IMR-90 (cell line): ENCODE results near the gene LCA5. TPM values are rescaled to one million over a fixed set of nuclear protein-coding genes. Genes with fewer than 3 reads are reported as not detected.
"Not testable (repeated sequence)": the region's sequence is repeated elsewhere in the genome, so short reads cannot be mapped to it uniquely, and the experiment has no call there.

Experiments
- ATAC-seq: fragments of 200-7000 bp; cut with Tn5 transposase; 2 replicates; pipeline ENCODE4 v1.9.1; 2020; ENCODE audit warnings: low read depth, mild to moderate bottlenecking, moderate library complexity
- BruUV-seq: library from RNA; stranded (reverse); fragments of 400-500 nt; replicated peaks from 2 replicates; lab custom pipeline; 2021; lab: Mats Ljungman, UMichigan
- CTCF ChIA-PET: fragments of 300-600 bp; formaldehyde crosslinking; extraction: SDS; loops from one replicate; lab custom pipeline; 2021; ENCODE audit warnings: antibody characterized with exemption; lab: Yijun Ruan, JAX
- POLR2A ChIA-PET: fragments of 300-600 bp; sonication (Branson Sonifier 250); formaldehyde crosslinking; loops from one replicate; lab custom pipeline; 2022; ENCODE audit warnings: antibody characterized with exemption; ENCODE audit not compliant: unreplicated experiment; lab: Charles Lee
- DNase-seq: peaks from one replicate; pipeline ENCODE4 v3.0.0; 2013
- H2AFZ ChIP-seq: replicated peaks from 2 replicates; pipeline ENCODE3; 2013; ENCODE audit warnings: low read length, mild to moderate bottlenecking; ENCODE audit not compliant: poor library complexity
- H2AK5ac ChIP-seq: 2 replicates; pipeline ENCODE4 v1.6.1; 2013; ENCODE audit warnings: low read depth, low read length, inconsistent platforms
- H2AK9ac ChIP-seq: replicated peaks from 2 replicates; pipeline ENCODE3; 2013; ENCODE audit warnings: mild to moderate bottlenecking, low read depth, low read length, moderate library complexity; ENCODE audit not compliant: poor library complexity
- H2BK120ac ChIP-seq: 2 replicates; pipeline ENCODE4 v1.6.1; 2013; ENCODE audit warnings: low read depth, low read length, inconsistent platforms
- H2BK15ac ChIP-seq: 3 replicates; pipeline ENCODE4 v1.6.1; 2013; ENCODE audit warnings: low read depth, low read length, inconsistent platforms
- H2BK20ac ChIP-seq: 2 replicates; pipeline ENCODE4 v1.6.1; 2013; ENCODE audit warnings: low read depth, mild to moderate bottlenecking, inconsistent platforms, low read length, moderate library complexity
- H2BK5ac ChIP-seq: 2 replicates; pipeline ENCODE4 v1.6.1; 2013; ENCODE audit warnings: mild to moderate bottlenecking, low read depth, low read length, inconsistent platforms; ENCODE audit not compliant: poor library complexity, severe bottlenecking
- H3K14ac ChIP-seq: replicated peaks from 2 replicates; pipeline ENCODE4 v1.6.1; 2013; ENCODE audit warnings: low read depth, low read length, inconsistent platforms
- H3K18ac ChIP-seq: 2 replicates; pipeline ENCODE4 v1.6.1; 2013; ENCODE audit warnings: low read depth, low read length, control low read depth
- H3K23ac ChIP-seq: 2 replicates; pipeline ENCODE4 v1.6.1; 2013; ENCODE audit warnings: low read depth, low read length, inconsistent platforms
- H3K27ac ChIP-seq: 2 replicates; pipeline ENCODE4 v1.5.1; 2013; ENCODE audit warnings: mild to moderate bottlenecking, control low read depth, low read length; ENCODE audit not compliant: insufficient read depth
- H3K27me3 ChIP-seq: 2 replicates; pipeline ENCODE4 v1.6.1; 2013; ENCODE audit warnings: low read length; ENCODE audit not compliant: control insufficient read depth, insufficient read depth
- H3K36me3 ChIP-seq: 2 replicates; pipeline ENCODE4 v1.6.1; 2013; ENCODE audit warnings: low read length, mixed read lengths; ENCODE audit not compliant: control insufficient read depth, insufficient read depth
- H3K4ac ChIP-seq: 2 replicates; pipeline ENCODE4 v1.6.1; 2013; ENCODE audit warnings: low read depth, low read length, inconsistent platforms
- H3K4me1 ChIP-seq: 2 replicates; pipeline ENCODE4 v1.6.1; 2013; ENCODE audit warnings: low read length, mixed read lengths; ENCODE audit not compliant: control insufficient read depth, insufficient read depth
- H3K4me2 ChIP-seq: 2 replicates; pipeline ENCODE4 v1.6.1; 2013; ENCODE audit warnings: low read depth, mild to moderate bottlenecking, control low read depth, low read length, moderate library complexity
- H3K4me3 ChIP-seq: 2 replicates; pipeline ENCODE4 v1.5.1; 2013; ENCODE audit warnings: low read depth, mild to moderate bottlenecking, control low read depth, low read length, moderate library complexity; ENCODE audit not compliant: insufficient read depth
- H3K56ac ChIP-seq: 2 replicates; pipeline ENCODE4 v1.6.1; 2013; ENCODE audit warnings: low read length, inconsistent platforms; ENCODE audit not compliant: insufficient read depth; ENCODE audit errors: extremely low read depth
- H3K79me1 ChIP-seq, 2 experiments: 2 replicates each; pipeline ENCODE4 v1.6.1; 2013; ENCODE audit warnings: low read length in 2 of 2, inconsistent platforms in 1 of 2, low read depth in 1 of 2
- H3K9ac ChIP-seq: 2 replicates; pipeline ENCODE4 v1.6.1; 2013; ENCODE audit warnings: low read depth, low read length, control low read depth
- H3K9me1 ChIP-seq: 2 replicates; pipeline ENCODE4 v1.6.1; 2013; ENCODE audit warnings: low read length, inconsistent platforms; ENCODE audit not compliant: insufficient read depth
- H3K9me3 ChIP-seq: 2 replicates; pipeline ENCODE4 v1.6.1; 2013; ENCODE audit warnings: low read length; ENCODE audit not compliant: control insufficient read depth, insufficient read depth
- H4K20me1 ChIP-seq: 2 replicates; pipeline ENCODE4 v1.6.1; 2013; ENCODE audit warnings: low read length, inconsistent platforms; ENCODE audit not compliant: insufficient read depth
- H4K5ac ChIP-seq: 2 replicates; pipeline ENCODE4 v1.6.1; 2013; ENCODE audit warnings: mild to moderate bottlenecking, low read depth, low read length, control low read depth
- H4K8ac ChIP-seq, 2 experiments: 2 replicates each; pipeline ENCODE4 v1.6.1; 2013; ENCODE audit warnings: low read depth in 2 of 2, low read length in 2 of 2, control low read depth in 1 of 2, inconsistent platforms in 1 of 2
- H4K91ac ChIP-seq: 2 replicates; pipeline ENCODE4 v1.6.1; 2013; ENCODE audit warnings: low read depth, low read length, inconsistent platforms; ENCODE audit not compliant: insufficient read depth
- WGBS, 2 experiments: methylation state at CpG; one replicate each; pipeline versions ENCODE4 v1.1.5 to v1.1.7; 2013; ENCODE audit warnings: missing lambda C conversion rate in 2 of 2; ENCODE audit not compliant: insufficient read length in 1 of 2; ENCODE audit errors: extremely low coverage in 2 of 2; 5-methylcytosine and 5-hydroxymethylcytosine counted together
- dilution Hi-C: fragments of 300-500 bp; cut with HindIII; formaldehyde crosslinking; loops from one replicate; pipeline ENCODE4 v1.14.3; 2018; ENCODE audit warnings: low sequenced_read_pairs; ENCODE audit not compliant: unreplicated experiment
- in situ Hi-C: fragments of 300-500 bp; cut with MboI; formaldehyde crosslinking; loops from 3 replicates; pipeline ENCODE4 v1.14.3; 2019; ENCODE audit warnings: low sequenced_read_pairs, inconsistent platforms, mixed read lengths
- intact Hi-C: fragments of 100-400 bp; cut with micrococcal nuclease; formaldehyde crosslinking; loops from 2 replicates; pipeline ENCODE4 v1.10.0; 2022
- polyA plus RNA-seq, 3 experiments: library from polyadenylated mRNA; depleted of rRNA; stranded (reverse); fragments of >200 nt; gene quantifications; 2 replicates each; pipeline ENCODE4 v1.2.3, GENCODE V29; 2012; ENCODE audit warnings: low replicate concordance in 1 of 3
- total RNA-seq: library from RNA; depleted of rRNA; stranded (reverse); fragments of >200 nt; gene quantifications from 2 replicates; pipeline ENCODE4 v1.2.3, GENCODE V29; 2012

LCA5 gene
- total and polyA plus RNA-seq, 2 of the 4 experiments (the other 2 are of a cell fraction): 1.2 to 2.0 TPM

- H3K14ac ChIP-seq, H3K9me1 ChIP-seq, H3K4ac ChIP-seq, dilution Hi-C loops, DNase-seq, POLR2A ChIA-PET, H4K91ac ChIP-seq, BruUV-seq, H3K27ac ChIP-seq, H3K4me2 ChIP-seq, H4K5ac ChIP-seq, H3K9me3 ChIP-seq, H4K8ac ChIP-seq, H2BK120ac ChIP-seq, H3K9ac ChIP-seq, H3K79me1 ChIP-seq, H2AK9ac ChIP-seq, intact Hi-C loops, H3K27me3 ChIP-seq, H3K18ac ChIP-seq, H2AK5ac ChIP-seq, H2BK5ac ChIP-seq, H3K4me1 ChIP-seq, H2BK20ac ChIP-seq, H3K36me3 ChIP-seq, ATAC-seq, H3K56ac ChIP-seq, H3K23ac ChIP-seq, H3K4me3 ChIP-seq, H4K20me1 ChIP-seq, H2AFZ ChIP-seq, H2BK15ac ChIP-seq: not testable (repeated sequence)
- CTCF ChIA-PET: interaction anchor here (0.9 kb wide), 1 partner anchor 95 kb away, joined by 3 read pairs; no protein-coding TSS in a partner anchor
- in situ Hi-C loops: loop anchor here (10.0 kb wide), 1 partner anchor 97 kb away; no protein-coding TSS in a partner anchor
- 80% methylated on average over 4 of the region's 6 CpGs; no CpG with 5 or more reads in 1 of the 2 experiments for WGBS, 2 experiments
Measured at GRCh38 chr6:79577926-79578325, 40.7 kb upstream of the LCA5 start.
